Caco-2 (cell line): Measurements from ENCODE around the gene SESTD1. TPM values are rescaled to one million over a fixed set of nuclear protein-coding genes. Genes with fewer than 3 reads are reported as not detected.

Experiments
- BruUV-seq: library from RNA; stranded (reverse); fragments of 400-500 nt; replicated peaks from 2 replicates; lab custom pipeline; 2021; lab: Mats Ljungman, UMichigan
- CTCF ChIA-PET: fragments of 300-600 bp; sonication (Branson Sonifier 250); formaldehyde crosslinking; loops from one replicate; lab custom pipeline; 2022; ENCODE audit warnings: antibody characterized with exemption; lab: Charles Lee
- POLR2A ChIA-PET: fragments of 300-600 bp; sonication (Branson Sonifier 250); formaldehyde crosslinking; loops from one replicate; lab custom pipeline; 2022; ENCODE audit warnings: antibody characterized with exemption; lab: Charles Lee
- DNase-seq, 2 experiments: peaks; one replicate each; pipeline versions ENCODE4 v3.0.0 to v3.0.0-alpha.2; 2020 to 2022
- H3K27me3 ChIP-seq: replicated peaks from 2 replicates; pipeline ENCODE4 v1.6.0; 2011; ENCODE audit warnings: low read length; ENCODE audit not compliant: control insufficient read depth, insufficient read depth
- H3K36me3 ChIP-seq: 2 replicates; pipeline ENCODE4 v1.5.1; 2011; ENCODE audit warnings: low read length; ENCODE audit not compliant: control insufficient read depth, insufficient read depth
- H3K4me1 ChIP-seq: fragments of 250-450 bp; sonication (Bioruptor Pico); 2 replicates; pipeline ENCODE4 v1.5.1; 2020; ENCODE audit warnings: mild to moderate bottlenecking
- H3K4me3 ChIP-seq: 2 replicates; pipeline ENCODE4 v1.5.1; 2011; ENCODE audit warnings: low read depth, mild to moderate bottlenecking, control low read depth, low read length
- H3K9me3 ChIP-seq: fragments of 250-450 bp; sonication (Bioruptor Pico); 2 replicates; pipeline ENCODE4 v1.5.1; 2020; ENCODE audit warnings: mild to moderate bottlenecking, moderate library complexity
- H3K27ac Mint-ChIP-seq: one replicate; pipeline ENCODE4 v1.8.0; 2022; ENCODE audit warnings: mixed read lengths; ENCODE audit not compliant: unreplicated experiment
- H3K27me3 Mint-ChIP-seq: one replicate; pipeline ENCODE4 v1.8.0; 2022; ENCODE audit warnings: mixed read lengths; ENCODE audit not compliant: insufficient read depth, unreplicated experiment
- H3K36me3 Mint-ChIP-seq: one replicate; pipeline ENCODE4 v1.8.0; 2022; ENCODE audit warnings: mild to moderate bottlenecking, mixed read lengths; ENCODE audit not compliant: insufficient read depth, unreplicated experiment
- H3K4me1 Mint-ChIP-seq: one replicate; pipeline ENCODE4 v1.8.0; 2022; ENCODE audit warnings: low read depth, mixed read lengths; ENCODE audit not compliant: unreplicated experiment
- H3K4me3 Mint-ChIP-seq: one replicate; pipeline ENCODE4 v1.8.0; 2022; ENCODE audit warnings: mild to moderate bottlenecking, moderate library complexity, mixed read lengths; ENCODE audit not compliant: unreplicated experiment
- H3K9me3 Mint-ChIP-seq: one replicate; pipeline ENCODE4 v1.8.0; 2022; ENCODE audit warnings: mixed read lengths; ENCODE audit not compliant: unreplicated experiment
- CTCF ChIP-seq, 2 experiments: fragments of 200-600 bp in 1 of 2; IDR thresholded peaks; 1 replicate in 1 of 2; 2 replicates in 1 of 2; pipeline versions ENCODE4 v1.5.1 to v1.8.0; 2011 to 2022; ENCODE audit warnings: antibody characterized with exemption in 1 of 2, control low read depth in 1 of 2, inconsistent platforms in 1 of 2, low read depth in 1 of 2, low read length in 1 of 2, mild to moderate bottlenecking in 1 of 2, moderate library complexity in 1 of 2; ENCODE audit not compliant: insufficient read depth in 1 of 2, severe bottlenecking in 1 of 2, unreplicated experiment in 1 of 2
- intact Hi-C: fragments of 100-400 bp; cut with micrococcal nuclease; formaldehyde crosslinking; loops from one replicate; pipeline ENCODE4 v1.10.0; 2022; ENCODE audit not compliant: unreplicated experiment
- total RNA-seq: library from RNA; stranded (reverse); gene quantifications from 2 replicates; pipeline ENCODE4 v1.2.3, GENCODE V29; 2022

The SESTD1 gene
- total RNA-seq, 1 experiment from 2014 or later, result 50.2 TPM

- 0 out of 2 replicates have a peak, but pooled peaks cover 4% of the 10 kb centered on the region for H3K9me3 ChIP-seq
- Mint-ChIP-seq H3K4me1 (peaks cover 2% of the 10 kb centered on the region), H3K27me3 (no peaks in the 10 kb centered on the region), H3K9me3 (peaks cover 10% of the 10 kb centered on the region), H3K27ac (no peak overlapping the region), H3K4me3 (no peak overlapping the region), H3K36me3 (no peaks in the 10 kb centered on the region)
- H3K27me3 ChIP-seq, result no peaks in the 10 kb centered on the region
- no peaks in the 10 kb centered on the region for H3K36me3 ChIP-seq
- H3K4me1 ChIP-seq, result no peaks in the 10 kb centered on the region
- no peak for TF ChIP-seq CTCF (IDR thresholded peaks at IDR 0.05; ENCODE audit: insufficient read depth in 1 of 2, low read depth in 1 of 2, low read length in 1 of 2, severe bottlenecking in 1 of 2, unreplicated experiment in 1 of 2)
- ChIA-PET CTCF (no interaction called here), POLR2A (no interaction called here)
- no peak overlapping the region for H3K4me3 ChIP-seq
- DNase-seq, result no peak
- BruUV-seq, result no TSS peak
- intact Hi-C loops, result no loop called here
These were observed 193.7 kb downstream of the SESTD1 start for GRCh38 chr2:179070895-179071294.

DNA sequence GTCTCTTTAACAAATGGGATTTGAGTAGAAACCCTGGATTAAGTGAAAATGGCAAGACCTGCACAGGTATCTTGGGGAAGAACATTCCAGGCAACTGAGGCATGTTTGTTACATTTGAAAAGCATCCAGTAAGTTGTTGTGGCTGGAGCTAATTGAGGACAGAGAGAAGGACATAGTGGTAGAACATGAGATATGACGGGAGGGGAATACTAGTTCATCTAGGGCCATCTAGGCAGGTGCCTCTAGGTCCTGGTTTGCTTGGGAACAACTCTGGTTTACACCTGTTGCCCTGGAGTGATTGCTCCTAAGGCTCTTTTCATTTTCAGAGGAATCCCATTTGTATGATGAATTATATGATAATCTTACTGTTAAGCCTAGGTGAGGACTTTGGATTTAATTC, 194.9 kb downstream of the SESTD1 start:
- Histone ChIP-seq H3K27me3 (no peaks in the 10 kb centered on the region), H3K4me3 (no peak overlapping the region), H3K4me1 (no peaks in the 10 kb centered on the region), H3K9me3 (0 out of 2 replicates have a peak, but pooled peaks cover 4% of the 10 kb centered on the region), H3K36me3 (no peaks in the 10 kb centered on the region)
- intact Hi-C loops, result no loop called here
- ChIA-PET POLR2A (no interaction called here), CTCF (no interaction called here)
- Mint-ChIP-seq H3K4me1 (peaks cover 4% of the 10 kb centered on the region), H3K36me3 (no peaks in the 10 kb centered on the region), H3K9me3 (peaks cover 10% of the 10 kb centered on the region), H3K4me3 (no peak overlapping the region), H3K27me3 (no peaks in the 10 kb centered on the region), H3K27ac (no peak overlapping the region)
- TF ChIP-seq CTCF (IDR thresholded peaks at IDR 0.05; ENCODE audit: insufficient read depth in 1 of 2, low read depth in 1 of 2, low read length in 1 of 2, severe bottlenecking in 1 of 2, unreplicated experiment in 1 of 2), result no peak
- DNase-seq, result no peak
- no TSS peak for BruUV-seq

- no TSS peak for BruUV-seq
- peaks cover 10% of the 10 kb centered on the region for H3K9me3 Mint-ChIP-seq
- no peaks in the 10 kb centered on the region for H3K27me3 Mint-ChIP-seq
- H3K4me1 Mint-ChIP-seq, result peaks cover 4% of the 10 kb centered on the region
- no peaks in the 10 kb centered on the region for H3K36me3 ChIP-seq
- no peak overlapping the region for H3K4me3 ChIP-seq
- intact Hi-C loops, result no loop called here
- ChIA-PET CTCF (no interaction called here), POLR2A (no interaction called here)
- 0 out of 2 replicates have a peak, but pooled peaks cover 4% of the 10 kb centered on the region for H3K9me3 ChIP-seq
- H3K27me3 ChIP-seq, result no peaks in the 10 kb centered on the region
- DNase-seq, result no peak
- TF ChIP-seq CTCF (IDR thresholded peaks at IDR 0.05; ENCODE audit: insufficient read depth in 1 of 2, low read depth in 1 of 2, low read length in 1 of 2, severe bottlenecking in 1 of 2, unreplicated experiment in 1 of 2), result no peak
- H3K36me3 Mint-ChIP-seq, result no peaks in the 10 kb centered on the region
- no peak overlapping the region for H3K4me3 Mint-ChIP-seq
- no peak overlapping the region for H3K27ac Mint-ChIP-seq
- no peaks in the 10 kb centered on the region for H3K4me1 ChIP-seq
These were observed 195.5 kb downstream of the SESTD1 start for GRCh38 chr2:179068991-179069643.
